ENCODE results near the gene KLHL29.

Gene KLHL29

DNA sequence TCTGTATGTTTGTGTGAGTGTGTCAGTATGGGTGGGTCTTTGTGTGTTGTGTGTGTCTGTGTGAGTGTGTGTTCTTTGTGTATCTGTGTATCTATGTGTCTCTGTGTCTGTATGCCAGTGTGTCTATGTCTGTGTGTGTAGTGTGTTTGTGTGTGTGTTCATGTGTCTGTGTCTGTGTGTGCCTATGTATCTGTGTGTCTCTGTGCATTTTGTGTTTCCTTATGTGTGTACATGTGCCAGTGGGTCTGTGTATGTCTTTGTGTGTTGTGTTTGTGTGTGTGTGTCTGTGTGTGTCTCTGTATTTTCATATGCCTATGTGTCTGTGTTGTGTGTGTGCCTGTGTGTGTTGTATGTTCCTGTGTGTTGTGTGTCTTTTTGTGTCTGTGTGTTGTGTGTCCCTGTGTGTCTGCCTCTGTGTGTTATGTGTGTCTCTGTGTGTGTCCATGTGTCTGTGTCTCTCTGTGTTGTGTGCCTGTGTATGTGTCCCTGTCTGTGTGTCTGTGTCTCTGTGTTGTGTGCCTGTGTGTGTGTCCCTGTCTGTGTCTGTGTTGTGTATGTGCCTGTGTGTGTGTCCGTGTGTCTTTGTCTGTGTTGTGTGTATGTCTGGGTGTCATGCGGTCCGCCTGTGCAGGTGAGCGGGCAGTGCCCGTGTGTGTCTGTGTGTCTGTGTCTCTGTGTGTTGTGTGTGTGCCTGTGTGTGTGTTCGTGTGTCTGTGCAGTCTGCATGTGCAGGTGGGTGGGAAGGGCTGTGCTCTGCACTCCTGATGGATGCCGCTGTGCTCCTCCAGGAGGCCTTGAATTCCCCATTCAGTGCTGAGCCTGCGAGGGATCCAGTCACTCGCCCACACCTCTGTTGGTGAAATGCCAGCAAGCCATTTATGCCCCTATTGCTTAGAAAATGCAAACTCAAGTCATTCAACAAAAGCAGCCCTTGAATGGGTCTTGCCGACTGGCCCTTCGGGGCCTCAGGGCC is 37.4 kb downstream of the KLHL29 start:
- TF ChIP-seq, protein P1, sequence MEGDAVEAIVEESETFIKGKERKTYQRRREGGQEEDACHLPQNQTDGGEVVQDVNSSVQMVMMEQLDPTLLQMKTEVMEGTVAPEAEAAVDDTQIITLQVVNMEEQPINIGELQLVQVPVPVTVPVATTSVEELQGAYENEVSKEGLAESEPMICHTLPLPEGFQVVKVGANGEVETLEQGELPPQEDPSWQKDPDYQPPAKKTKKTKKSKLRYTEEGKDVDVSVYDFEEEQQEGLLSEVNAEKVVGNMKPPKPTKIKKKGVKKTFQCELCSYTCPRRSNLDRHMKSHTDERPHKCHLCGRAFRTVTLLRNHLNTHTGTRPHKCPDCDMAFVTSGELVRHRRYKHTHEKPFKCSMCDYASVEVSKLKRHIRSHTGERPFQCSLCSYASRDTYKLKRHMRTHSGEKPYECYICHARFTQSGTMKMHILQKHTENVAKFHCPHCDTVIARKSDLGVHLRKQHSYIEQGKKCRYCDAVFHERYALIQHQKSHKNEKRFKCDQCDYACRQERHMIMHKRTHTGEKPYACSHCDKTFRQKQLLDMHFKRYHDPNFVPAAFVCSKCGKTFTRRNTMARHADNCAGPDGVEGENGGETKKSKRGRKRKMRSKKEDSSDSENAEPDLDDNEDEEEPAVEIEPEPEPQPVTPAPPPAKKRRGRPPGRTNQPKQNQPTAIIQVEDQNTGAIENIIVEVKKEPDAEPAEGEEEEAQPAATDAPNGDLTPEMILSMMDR (conservative IDR thresholded peaks at IDR 0.05; ENCODE audit: low read depth) = no peak
- CTCF ChIA-PET = no interaction called here
- POLR2A ChIA-PET (ENCODE audit: low non-redundant PET) = no interaction called here
- no peak for DNase-seq (ENCODE audit: low spot score)
- peak overlapping the region; percentile 7; the same call in 1 of the 2 replicates for H3K27ac ChIP-seq

DNA sequence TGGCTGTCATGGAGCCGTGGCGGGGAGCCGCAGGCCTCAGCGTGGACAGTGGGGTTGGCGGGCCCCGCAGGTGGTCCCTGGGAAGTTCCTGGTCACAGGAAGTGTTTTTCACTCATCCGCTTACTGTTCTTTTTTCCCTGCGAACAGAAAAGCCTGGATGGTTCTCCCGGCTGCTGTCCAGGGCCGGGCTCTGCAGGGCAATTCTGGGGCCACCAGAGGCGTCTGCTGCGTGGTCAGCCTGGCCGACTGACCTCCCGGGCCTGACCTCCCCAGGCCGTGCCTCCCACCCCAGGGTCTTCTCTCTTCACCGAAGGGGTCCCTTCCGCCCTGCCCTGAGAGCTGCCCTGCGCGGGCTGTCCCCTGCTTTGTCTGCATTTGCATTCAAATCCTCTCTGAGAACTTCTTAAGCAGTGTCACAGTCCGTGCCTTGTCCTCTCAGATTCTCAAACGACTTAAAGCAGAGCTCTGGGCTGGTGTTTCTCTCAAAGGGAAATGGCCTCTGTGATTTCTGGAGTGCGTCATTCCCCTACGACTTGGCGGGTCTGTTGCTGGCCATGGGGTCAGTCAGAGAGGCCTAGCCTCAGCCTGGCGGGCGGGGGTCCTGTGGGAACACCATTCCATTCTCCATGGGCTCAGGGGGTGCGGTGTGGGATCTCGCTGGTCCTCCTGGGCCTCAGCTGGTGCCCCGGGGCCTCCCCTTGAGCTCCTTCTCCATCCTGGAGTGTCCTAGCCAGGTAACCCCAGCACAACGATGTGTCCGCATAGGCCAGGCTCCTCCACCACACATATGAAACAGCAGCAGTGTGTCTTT is 38.3 kb downstream of the KLHL29 start:
- ChIA-PET POLR2A (ENCODE audit: low non-redundant PET) (no interaction called here), CTCF (no interaction called here)
- peak overlapping the region; percentile 7; the same call in 1 of the 2 replicates for H3K27ac ChIP-seq
- no peak for DNase-seq (ENCODE audit: low spot score)
- TF ChIP-seq, protein P1 (conservative IDR thresholded peaks at IDR 0.05; ENCODE audit: low read depth) = no peak

DNA sequence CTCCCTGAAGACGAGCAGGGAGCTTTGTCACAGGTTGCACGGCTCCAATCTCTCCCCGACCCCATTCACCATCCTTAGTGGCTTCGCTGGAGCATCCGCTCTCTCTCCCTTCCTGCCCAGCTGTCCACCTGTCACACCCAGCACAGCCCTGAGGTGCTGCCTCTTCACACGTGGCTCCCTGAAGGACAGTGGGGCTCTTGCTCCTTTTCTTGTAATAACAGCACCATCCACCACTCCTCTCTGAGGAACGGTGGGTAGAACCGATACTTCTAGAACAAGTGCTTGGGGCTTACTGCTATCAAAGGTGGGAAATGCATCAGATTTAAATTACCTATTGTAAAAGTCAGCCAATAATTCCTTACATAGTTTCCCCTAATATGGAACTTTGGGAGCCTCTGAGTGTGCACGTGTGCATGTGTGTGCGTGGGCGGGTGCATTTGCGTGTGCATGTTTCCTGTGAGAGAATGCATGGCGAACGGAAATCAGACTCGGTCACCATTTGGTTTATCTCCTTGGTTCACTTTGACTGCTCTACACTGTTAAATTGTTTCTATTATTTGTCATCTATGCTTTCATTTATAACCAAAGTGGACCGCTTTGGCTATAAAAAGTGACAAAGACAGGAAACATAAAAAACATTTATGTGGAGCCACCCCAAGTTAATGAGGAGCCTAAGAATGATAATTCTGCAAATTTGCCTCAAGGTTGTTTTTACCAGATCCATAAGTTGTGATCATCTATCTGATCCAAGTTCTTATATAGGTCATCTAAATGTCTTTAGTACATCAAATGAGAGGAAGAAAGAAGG is 39.1 kb downstream of the KLHL29 start:
- TF ChIP-seq, protein P1 (conservative IDR thresholded peaks at IDR 0.05; ENCODE audit: low read depth) = no peak
- H3K27ac ChIP-seq = no peak overlapping the region
- ChIA-PET POLR2A (ENCODE audit: low non-redundant PET) (no interaction called here), CTCF (no interaction called here)
- no peak for DNase-seq (ENCODE audit: low spot score)

DNA sequence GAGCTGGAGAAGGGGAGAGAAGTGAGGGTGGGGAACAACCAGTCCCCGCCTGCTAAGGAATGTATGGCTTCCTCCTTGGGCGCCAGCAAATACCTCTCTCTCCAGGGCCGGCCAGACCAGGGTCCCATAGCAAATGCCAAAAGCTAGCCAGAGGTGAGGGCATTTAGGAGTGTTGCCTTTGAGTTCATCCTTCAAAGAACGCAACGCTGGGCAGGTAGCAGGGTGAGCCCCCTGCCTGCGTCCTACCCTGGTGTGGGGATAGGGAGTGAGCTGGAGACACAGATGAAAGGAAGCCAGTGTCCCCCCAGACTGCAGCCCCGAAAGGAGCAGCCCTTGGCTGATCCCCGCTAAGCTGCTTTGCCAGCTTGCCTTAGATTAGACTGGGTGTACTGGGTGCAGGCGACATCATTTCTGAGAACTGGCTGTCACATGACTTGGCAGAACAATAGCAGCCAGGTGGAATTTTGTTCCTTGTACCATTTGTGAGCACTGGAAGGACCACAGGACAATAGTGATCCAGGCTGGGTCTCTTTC is 40.4 kb downstream of the KLHL29 start:
- peak overlapping the region; percentile 69 for H3K27ac ChIP-seq
- POLR2A ChIA-PET (ENCODE audit: low non-redundant PET) = no interaction called here
- DNase-seq (ENCODE audit: low spot score) = no peak
- CTCF ChIA-PET = interaction anchor here (0.5 kb wide), 1 partner anchor 681 kb away, joined by 5 read pairs; no protein-coding TSS in a partner anchor
- TF ChIP-seq, protein P1 (conservative IDR thresholded peaks at IDR 0.05; ENCODE audit: low read depth) = no peak

DNA sequence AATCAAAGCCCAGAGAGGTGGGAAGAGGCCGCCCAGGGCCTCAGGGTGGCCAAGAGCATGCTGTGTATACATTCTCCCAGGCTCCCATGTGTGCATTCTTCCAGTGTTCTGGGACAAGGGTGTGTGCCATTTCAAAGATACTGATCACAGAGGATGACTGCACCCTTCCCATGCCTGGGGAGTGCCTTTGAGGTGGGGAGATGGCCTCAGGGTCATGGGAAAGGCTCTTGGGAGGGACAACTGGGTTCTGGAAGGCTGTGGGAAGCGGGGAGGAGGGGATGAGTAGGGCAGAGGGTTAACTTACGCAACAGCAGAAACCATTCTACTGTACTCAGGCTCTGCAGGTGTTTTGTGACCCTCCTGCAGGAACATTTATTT is 40.9 kb downstream of the KLHL29 start:
- DNase-seq (ENCODE audit: low spot score) = no peak
- POLR2A ChIA-PET (ENCODE audit: low non-redundant PET) = no interaction called here
- TF ChIP-seq, protein P1 (conservative IDR thresholded peaks at IDR 0.05; ENCODE audit: low read depth) = no peak
- peak overlapping the region; percentile 69 for H3K27ac ChIP-seq
- CTCF ChIA-PET = interaction anchor here (0.5 kb wide), 1 partner anchor 681 kb away, joined by 5 read pairs; no protein-coding TSS in a partner anchor

All from RWPE1 (cell line).